Activated T-cell treated with anti-CD3 and anti-CD28 coated beads for 48 hours (primary cell): Measurements from ENCODE around the gene HTATSF1.

ENCODE experiments used
- DNase-seq: peaks from one replicate; pipeline ENCODE4 v3.0.0-alpha.2; 2020; ENCODE audit warnings: low read depth

HTATSF1 gene

DNA sequence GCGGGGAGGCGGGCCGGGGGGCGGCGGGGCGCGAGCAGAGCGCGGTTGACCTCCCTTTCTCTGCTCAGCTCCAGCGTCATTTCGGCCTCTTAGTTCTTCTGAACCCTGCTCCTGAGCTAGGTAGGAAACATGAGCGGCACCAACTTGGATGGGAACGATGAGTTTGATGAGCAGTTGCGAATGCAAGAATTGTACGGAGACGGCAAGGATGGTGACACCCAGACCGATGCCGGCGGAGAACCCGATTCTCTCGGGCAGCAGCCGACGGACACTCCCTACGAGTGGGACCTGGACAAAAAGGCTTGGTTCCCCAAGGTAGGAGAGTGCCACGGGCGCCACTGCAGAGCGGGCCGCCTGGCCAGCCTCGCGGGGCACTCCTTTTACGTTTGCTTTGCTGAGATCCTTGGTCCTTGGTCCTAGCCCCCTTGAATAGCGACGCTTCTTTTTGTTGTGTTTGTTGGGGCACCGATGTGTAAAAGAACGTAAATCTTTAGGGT lies at the start of gene HTATSF1:
Gene HTATSF1 (plus strand): TSS at position 37 of the 497 bp plus-strand sequence. CDS start 93 bp downstream, at position 130.
- DNase-seq: no peak

GRCh38 chrX:136447968-136448367 lies 49.4 kb upstream of the HTATSF1 start:
- DNase-seq: no peak

DNA sequence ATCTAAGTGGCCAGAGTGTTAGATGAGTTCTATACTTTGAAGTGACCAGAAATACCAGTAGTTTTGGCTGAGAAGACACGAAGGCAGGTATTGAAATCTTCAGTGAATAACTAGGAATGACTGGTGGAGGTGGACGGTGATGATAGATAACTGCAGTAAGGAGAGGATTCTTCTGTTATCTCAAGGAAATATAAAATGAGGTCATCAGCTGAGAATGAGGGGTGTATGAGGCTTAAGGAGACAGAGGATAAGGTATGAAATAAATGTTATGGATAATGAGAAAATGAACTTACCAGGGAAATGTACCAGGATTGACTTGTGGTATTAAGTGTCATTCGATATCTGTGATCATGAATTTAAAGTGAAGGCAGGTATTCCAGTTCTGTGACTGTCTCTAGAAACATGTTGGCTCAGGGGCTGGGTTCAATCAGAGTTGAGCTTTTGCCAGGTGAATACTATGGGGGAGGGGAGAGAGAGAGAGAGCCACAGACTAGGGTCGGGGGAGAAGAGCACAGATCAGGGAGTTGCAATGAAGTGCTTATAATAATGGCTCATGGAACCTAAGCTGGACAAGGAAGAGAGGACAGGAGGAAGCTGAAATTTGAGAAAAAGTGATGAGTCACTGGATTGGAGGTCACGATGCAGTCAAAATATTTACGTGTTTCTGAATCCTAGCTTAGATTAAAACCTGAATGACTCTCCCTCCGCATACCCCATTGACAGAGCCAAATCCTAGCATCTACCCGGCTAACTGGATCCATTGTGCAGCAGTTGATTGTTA lies 47.2 kb upstream of the HTATSF1 start:
- no peak for DNase-seq

GRCh38 chrX:136452614-136453013 lies 44.8 kb upstream of the HTATSF1 start:
- no peak for DNase-seq

- no peak for DNase-seq
Measured at GRCh38 chrX:136453114-136453513, 44.3 kb upstream of the HTATSF1 start.

DNA sequence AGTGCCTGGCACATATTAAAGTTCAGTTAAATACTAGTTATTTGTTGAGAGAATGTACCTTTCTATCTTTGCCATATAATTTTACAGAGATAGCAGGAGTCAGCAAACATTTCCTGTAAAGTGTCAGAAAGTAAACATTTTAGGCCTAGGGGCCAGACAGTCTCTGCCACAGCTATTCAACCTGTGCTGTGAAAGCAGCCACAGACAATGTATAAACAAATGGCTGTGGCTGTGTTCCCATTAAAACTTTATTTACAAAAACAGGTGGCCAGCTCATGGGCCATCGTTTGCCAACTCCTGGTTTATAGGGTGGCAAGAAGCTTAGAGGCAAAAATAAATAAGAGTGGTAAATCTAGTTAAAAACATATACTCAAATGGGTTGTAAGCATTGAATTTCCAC lies 43.6 kb upstream of the HTATSF1 start:
- no peak for DNase-seq

- no peak for DNase-seq
Measured at GRCh38 chrX:136456133-136456532, 41.3 kb upstream of the HTATSF1 start.

- DNase-seq: no peak
Measured at GRCh38 chrX:136457303-136457917, 40.0 kb upstream of the HTATSF1 start.

DNA sequence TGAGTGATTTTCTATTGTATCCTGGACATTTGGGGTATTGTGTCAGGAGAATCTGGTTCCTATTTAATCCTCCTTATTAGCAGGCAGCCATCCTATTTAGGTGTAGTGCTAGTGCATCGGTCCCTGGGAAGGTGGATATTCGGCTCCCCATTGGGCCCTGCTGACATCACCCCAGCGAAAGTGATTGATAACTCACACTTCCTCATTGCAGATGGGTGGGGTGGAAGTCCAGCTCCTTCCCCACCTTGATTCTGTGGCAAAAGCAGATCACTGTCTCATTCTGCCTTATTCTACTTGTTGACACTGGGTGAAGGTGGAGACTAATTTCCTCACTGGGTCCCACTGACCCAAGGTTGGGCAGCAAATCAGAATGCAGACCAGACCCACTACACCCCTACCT lies 32.8 kb upstream of the HTATSF1 start:
- DNase-seq: no peak

- no peak for DNase-seq
Measured at GRCh38 chrX:136467303-136467702, 30.1 kb upstream of the HTATSF1 start.

DNA sequence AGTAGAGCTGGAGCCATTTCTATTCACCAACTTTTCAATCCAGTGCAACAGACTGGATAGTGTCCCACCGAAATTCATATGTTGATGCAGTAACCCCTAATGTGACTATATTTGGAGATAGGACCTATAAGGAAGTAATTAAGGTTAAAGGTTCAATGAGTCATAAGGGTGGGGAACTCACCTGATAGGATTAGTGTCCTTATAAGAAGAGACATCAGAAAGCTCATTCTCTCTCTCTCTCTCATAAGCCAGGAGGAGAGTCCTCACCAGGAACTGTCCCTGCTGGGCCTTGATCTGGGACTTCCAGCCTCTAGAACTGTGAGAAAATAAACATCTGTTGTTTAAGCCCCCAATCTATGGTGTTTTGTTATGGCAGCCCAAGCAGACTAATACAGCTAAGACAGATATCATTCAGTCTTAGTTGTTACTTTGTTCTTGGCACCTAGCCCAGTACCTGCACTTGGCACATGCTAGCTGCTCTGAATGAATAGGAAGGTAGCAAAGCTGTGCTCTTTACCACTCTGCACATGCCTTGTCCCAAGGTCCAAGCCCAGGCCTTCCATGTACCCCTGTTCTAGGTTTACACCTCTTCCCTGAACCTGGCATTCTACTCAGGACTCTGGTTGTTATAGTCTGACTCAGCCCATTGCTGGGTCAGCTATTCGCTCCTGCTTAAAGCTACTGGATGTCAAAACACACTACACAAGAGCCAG lies 28.8 kb upstream of the HTATSF1 start:
- DNase-seq: no peak

- DNase-seq: no peak
Measured at GRCh38 chrX:136473663-136474062, 23.7 kb upstream of the HTATSF1 start.

GRCh38 chrX:136475236-136475635 lies 22.2 kb upstream of the HTATSF1 start:
- DNase-seq: no peak

- no peak for DNase-seq
Measured at GRCh38 chrX:136476501-136476900, 20.9 kb upstream of the HTATSF1 start.

GRCh38 chrX:136477026-136477425 lies 20.4 kb upstream of the HTATSF1 start:
- DNase-seq: no peak

DNA sequence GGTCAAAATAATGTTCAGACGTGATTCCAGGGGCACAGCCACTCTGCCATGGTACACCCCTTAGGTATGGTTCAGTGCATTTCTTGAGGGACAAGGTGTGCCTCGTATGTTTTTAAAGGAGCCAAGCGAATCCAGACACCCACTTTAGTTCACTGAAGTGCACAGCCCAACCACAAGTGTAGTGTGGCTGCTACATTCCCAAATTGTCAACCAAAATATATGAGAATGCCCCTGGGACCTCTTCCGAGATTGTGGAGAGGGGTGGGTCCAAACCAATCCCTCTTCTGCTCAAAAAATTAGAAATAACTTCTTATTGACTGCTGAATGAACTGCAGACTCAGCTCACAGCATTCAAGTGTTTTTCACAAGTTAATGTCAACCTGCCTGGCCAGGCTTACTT lies 17.0 kb upstream of the HTATSF1 start:
- no peak for DNase-seq

DNA sequence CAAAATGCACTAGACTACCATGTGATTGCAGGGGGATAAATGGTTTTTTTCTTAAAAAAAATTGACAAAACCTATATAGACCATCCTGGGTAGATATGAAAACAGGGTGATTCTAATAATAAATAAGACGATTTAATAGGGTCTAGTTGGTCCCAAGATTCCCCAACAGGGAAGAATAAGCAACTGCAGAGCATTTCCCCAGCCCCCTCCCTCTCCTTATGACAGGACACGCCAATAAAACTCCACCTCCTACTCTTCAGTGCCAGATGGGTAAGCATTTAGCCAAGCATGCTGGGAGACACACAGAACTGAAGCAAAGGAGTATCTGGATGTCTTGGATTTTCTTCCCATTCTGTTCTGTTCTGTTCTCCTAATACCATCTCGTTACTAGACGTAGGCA lies 9.7 kb upstream of the HTATSF1 start, which contains the start of gene BRS3:
Gene BRS3 (plus strand): TSS at position 301 of the 400 bp plus-strand sequence. CDS start 168 bp downstream, outside the sequence.
- no peak for DNase-seq

GRCh38 chrX:136488706-136489105 lies 8.7 kb upstream of the HTATSF1 start:
- no peak for DNase-seq

GRCh38 chrX:136491832-136492231 lies 5.6 kb upstream of the HTATSF1 start:
- no peak for DNase-seq

GRCh38 chrX:136493011-136493410 lies 4.4 kb upstream of the HTATSF1 start:
- no peak for DNase-seq

- no peak for DNase-seq
Measured at GRCh38 chrX:136495043-136495442, 2.3 kb upstream of the HTATSF1 start.

DNA sequence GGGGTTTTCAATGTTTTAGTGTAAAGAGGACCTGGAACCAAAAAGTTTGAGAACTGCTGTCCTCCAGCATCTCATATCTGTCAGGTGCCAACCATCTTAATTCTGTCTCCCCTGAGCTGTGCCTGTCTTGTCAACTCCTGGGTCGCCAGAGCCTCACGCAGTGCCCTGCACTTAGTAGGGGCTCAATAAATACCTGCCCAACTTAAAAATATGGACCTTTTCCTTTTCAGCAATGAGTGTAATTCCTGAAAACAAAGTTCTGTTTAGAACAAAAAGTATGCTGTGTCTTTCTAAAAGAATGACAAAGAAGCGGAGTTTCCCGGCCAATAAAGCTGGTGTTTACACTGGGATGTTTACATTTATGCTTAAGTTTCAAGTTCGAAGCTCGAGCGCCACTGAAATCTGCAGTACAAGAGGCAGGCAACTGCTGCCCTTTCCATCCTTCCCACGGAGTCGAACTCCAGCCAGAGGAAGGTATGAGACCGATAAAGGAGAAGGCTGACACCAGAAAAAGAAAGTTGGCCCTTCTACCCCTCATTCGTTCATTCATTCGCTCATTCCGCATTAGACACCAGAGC lies 1.1 kb upstream of the HTATSF1 start:
- DNase-seq: no peak
